GM12878 (cell line): ENCODE results near the gene IGFLR1. TPM values are rescaled to one million over a fixed set of nuclear protein-coding genes. Genes with fewer than 3 reads are reported as not detected.

ENCODE experiments used
- ATAC-seq: fragments of 200-7000 bp; cut with Tn5 transposase; 3 replicates; pipeline ENCODE4 v1.9.1; 2020; ENCODE audit warnings: mild to moderate bottlenecking, moderate library complexity
- BruUV-seq: library from RNA; stranded (reverse); fragments of 400-500 nt; replicated peaks from 2 replicates; lab custom pipeline; 2021; lab: Mats Ljungman, UMichigan
- CTCF ChIA-PET: fragments of 300-600 bp; sonication (Branson Sonifier 250); formaldehyde crosslinking; extraction: SDS; loops from one replicate; lab custom pipeline; 2021; ENCODE audit warnings: inconsistent platforms; lab: Yijun Ruan, JAX
- POLR2A ChIA-PET: fragments of 350-600 bp; formaldehyde crosslinking; extraction: SDS; loops from one replicate; lab custom pipeline; 2021; ENCODE audit warnings: inconsistent platforms; lab: Charles Lee
- RAD21 ChIA-PET: fragments of 300-600 bp; sonication (Branson Sonifier 250); formaldehyde crosslinking; loops from one replicate; lab custom pipeline; 2023; ENCODE audit warnings: antibody characterized with exemption; ENCODE audit not compliant: unreplicated experiment; lab: Charles Lee
- SMC1A ChIA-PET: fragments of 300-600 bp; sonication (Branson Sonifier 250); formaldehyde crosslinking; loops from one replicate; lab custom pipeline; 2023; ENCODE audit not compliant: unreplicated experiment, uncharacterized antibody; lab: Charles Lee
- DNase-seq: peaks from one replicate; pipeline ENCODE4 v3.0.0-alpha.2; 2011; ENCODE audit warnings: low read depth, low spot score
- FAIRE-seq: peaks from 3 replicates; lab custom pipeline; 2011; peaks lifted over from hg19 to GRCh38; lab: Jason Lieb, UNC
- H2AFZ ChIP-seq: 2 replicates; pipeline ENCODE4 v1.6.0; 2011; ENCODE audit warnings: low read depth, low read length, control low read depth; ENCODE audit not compliant: control insufficient read depth
- H3K27ac ChIP-seq: 2 replicates; pipeline ENCODE4 v1.5.1; 2011; ENCODE audit warnings: control low read depth; ENCODE audit not compliant: control insufficient read depth, insufficient read depth
- H3K27me3 ChIP-seq, 2 experiments: replicated peaks in 1 of 2; 2 replicates each; pipeline versions ENCODE4 v1.6.0 to v1.6.1; 2011; ENCODE audit warnings: low read length in 1 of 2; ENCODE audit not compliant: control insufficient read depth in 2 of 2, insufficient read depth in 2 of 2
- H3K36me3 ChIP-seq, 2 experiments: 2 replicates each; pipeline ENCODE4 v1.5.1; 2011; ENCODE audit warnings: low read length in 1 of 2; ENCODE audit not compliant: control insufficient read depth in 2 of 2, insufficient read depth in 2 of 2
- H3K4me1 ChIP-seq: 2 replicates; pipeline ENCODE4 v1.6.1; 2011; ENCODE audit warnings: mild to moderate bottlenecking, low read length, moderate library complexity, mixed read lengths; ENCODE audit not compliant: control insufficient read depth, insufficient read depth
- H3K4me2 ChIP-seq: 2 replicates; pipeline ENCODE4 v1.6.0; 2011; ENCODE audit warnings: control low read depth; ENCODE audit not compliant: control insufficient read depth, insufficient read depth
- H3K4me3 ChIP-seq: fragments of 200-600 bp; sonication (generic); 2 replicates; pipeline ENCODE4 v1.5.1; 2016
- H3K79me2 ChIP-seq: 2 replicates; pipeline ENCODE4 v1.6.0; 2011; ENCODE audit warnings: low read length; ENCODE audit not compliant: control insufficient read depth, insufficient read depth
- H3K9ac ChIP-seq: 2 replicates; pipeline ENCODE4 v1.8.0; 2011; ENCODE audit warnings: low read length, control low read depth, mixed read lengths; ENCODE audit not compliant: control insufficient read depth, insufficient read depth
- H3K9me3 ChIP-seq: replicated peaks from 3 replicates; pipeline ENCODE4 v1.5.1; 2011; ENCODE audit warnings: mild to moderate bottlenecking, low read length; ENCODE audit not compliant: control insufficient read depth, insufficient read depth
- H4K20me1 ChIP-seq: 2 replicates; pipeline ENCODE4 v1.6.0; 2011; ENCODE audit not compliant: control insufficient read depth, insufficient read depth
- ASH2L ChIP-seq: fragments of 300-600, 200-600 bp; sonication (generic); IDR thresholded peaks from 2 replicates; pipeline ENCODE4 v1.6.1; 2017; ENCODE audit warnings: low read depth, mild to moderate bottlenecking, borderline replicate concordance
- E2F4 ChIP-seq: IDR thresholded peaks from 2 replicates; pipeline ENCODE4 v1.6.1; 2012; ENCODE audit warnings: low read depth, low read length, improper control_type of control experiment
- GABPA ChIP-seq: IDR thresholded peaks from 2 replicates; pipeline ENCODE4 v1.6.1; 2014; ENCODE audit warnings: antibody characterized with exemption, low read depth, mild to moderate bottlenecking, inconsistent platforms
- KAT2A ChIP-seq: conservative IDR thresholded peaks from 2 replicates; pipeline ENCODE4 v1.6.1; 2011; ENCODE audit warnings: low read depth, low read length; ENCODE audit not compliant: control insufficient read depth
- RAD21 ChIP-seq: IDR thresholded peaks from 2 replicates; pipeline ENCODE4 v1.6.1; 2011; ENCODE audit warnings: mild to moderate bottlenecking, low read depth, low read length, moderate library complexity; ENCODE audit not compliant: insufficient read depth
- SIN3A ChIP-seq: IDR thresholded peaks from 2 replicates; pipeline ENCODE4 v1.6.1; 2012; ENCODE audit warnings: low read depth, low read length, improper control_type of control experiment
- SMAD5 ChIP-seq: IDR thresholded peaks from 2 replicates; pipeline ENCODE4 v1.6.1; 2016; ENCODE audit warnings: antibody characterized with exemption, low read depth
- SMC3 ChIP-seq: IDR thresholded peaks from 2 replicates; pipeline ENCODE4 v1.6.1; 2011; ENCODE audit warnings: low read length, improper control_type of control experiment, borderline replicate concordance
- STAT3 ChIP-seq: IDR thresholded peaks from 2 replicates; pipeline ENCODE4 v1.6.1; 2011; ENCODE audit warnings: low read depth, low read length, improper control_type of control experiment
- TARDBP ChIP-seq: IDR thresholded peaks from 2 replicates; pipeline ENCODE4 v1.6.1; 2016; ENCODE audit warnings: borderline replicate concordance
- USF1 ChIP-seq: IDR thresholded peaks from 2 replicates; pipeline ENCODE4 v1.6.1; 2011; ENCODE audit warnings: borderline replicate concordance, low read depth, mild to moderate bottlenecking, moderate library complexity, mixed read lengths, low read length; ENCODE audit not compliant: insufficient read depth; ENCODE audit errors: extremely low read length
- ZNF274 ChIP-seq: IDR thresholded peaks from one replicate; pipeline ENCODE4 v1.8.0; 2011; ENCODE audit not compliant: insufficient read length, insufficient read depth
- ZNF622 ChIP-seq: fragments of 450-650 bp; IDR thresholded peaks from 2 replicates; pipeline ENCODE4 v1.6.1; 2017; ENCODE audit warnings: mild to moderate bottlenecking, inconsistent platforms
- WGBS: methylation state at CpG from one replicate; pipeline ENCODE4 v1.1.6; 2016; ENCODE audit warnings: low lambda C conversion rate; ENCODE audit not compliant: insufficient replicate concordance, insufficient coverage; ENCODE audit errors: missing lambda C conversion rate; 5-methylcytosine and 5-hydroxymethylcytosine counted together
- in situ Hi-C: fragments of 300-500 bp; cut with MboI; formaldehyde crosslinking; loops from 9 replicates; pipeline ENCODE4 v1.14.3; 2018; ENCODE audit warnings: mixed read lengths
- intact Hi-C: fragments of 100-400 bp; cut with micrococcal nuclease; formaldehyde crosslinking; loops from one replicate; pipeline ENCODE4 v1.14.2; 2022; ENCODE audit not compliant: unreplicated experiment
- polyA plus RNA-seq, 11 experiments: library from polyadenylated mRNA; depleted of rRNA in 4 of 11; unstranded in 6 of 11; stranded (reverse) in 5 of 11; fragments of >200 nt; fragmentation: Nextera tagmentation in 4 of 11; fragmentation: Illumina TruSeq in 1 of 11; extraction: Ambion mirVana in 4 of 11; extraction: Trizol in 1 of 11; gene quantifications; 1 replicate in 1 of 11; 2 replicates in 10 of 11; pipeline versions ENCODE4 v1.2.1 to v1.2.3, GENCODE V29; 2011 to 2016; ENCODE audit warnings: inconsistent platforms in 2 of 11, missing spikeins in 2 of 11, low read depth in 1 of 11
- total RNA-seq, 4 experiments: library from RNA; depleted of rRNA in 3 of 4; stranded (reverse); fragments of >200 nt in 3 of 4; fragmentation: Illumina TruSeq in 1 of 4; extraction: Trizol in 1 of 4; gene quantifications; 2 replicates each; pipeline versions ENCODE4 v1.2.1 to v1.2.3, GENCODE V29; 2013 to 2021
- TF ChIP-seq, protein P1 (sequence below): IDR thresholded peaks from 2 replicates; pipeline ENCODE4 v1.6.1; 2011; ENCODE audit warnings: mild to moderate bottlenecking, low read depth, low read length, moderate library complexity; ENCODE audit not compliant: insufficient replicate concordance
- TF ChIP-seq, protein P2 (sequence below): IDR thresholded peaks from 2 replicates; pipeline ENCODE4 v1.6.1; 2011; ENCODE audit warnings: low read depth, mild to moderate bottlenecking, low read length, moderate library complexity, borderline replicate concordance; ENCODE audit errors: extremely low read depth

IGFLR1 gene
- total and polyA plus RNA-seq, 10 of the 15 experiments (the other 5 are each of a cell fraction or from before 2014, with no cell fraction given), result 2.5 to 39.9 (median 24.8) TPM

DNA sequence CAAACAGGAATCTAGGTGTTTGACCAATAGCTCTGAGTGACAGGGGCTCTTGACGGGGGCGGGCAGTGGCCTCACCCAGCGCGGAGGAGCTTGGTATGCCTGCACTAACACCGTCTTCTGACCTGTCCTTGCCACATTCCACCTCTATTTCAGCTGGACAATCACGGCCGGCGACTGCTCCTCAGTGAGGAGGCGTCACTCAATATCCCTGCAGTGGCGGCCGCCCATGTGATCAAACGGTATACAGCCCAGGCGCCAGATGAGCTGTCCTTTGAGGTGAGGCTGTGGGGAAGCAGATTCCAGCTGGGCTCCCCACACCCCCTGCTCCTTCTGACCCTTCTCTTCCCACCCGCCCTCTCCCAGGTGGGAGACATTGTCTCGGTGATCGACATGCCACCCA is 37.8 kb upstream of the IGFLR1 start (continued):
- TF ChIP-seq USF1 (no peak), SMC3 (no peak), E2F4 (no peak), SIN3A (no peak), ZNF274 (no peak), ASH2L (no peak), SMAD5 (no peak), RAD21 (no peak)
- TF ChIP-seq, all 136 proteins: peak for 0

GRCh38 chr19:35779033-35779432 is 36.8 kb upstream of the IGFLR1 start:
- no peak for FAIRE-seq
- Histone ChIP-seq H3K9me3 (no peaks in the 10 kb centered on the region), H3K4me3 (no peak overlapping the region), H4K20me1 (no peaks in the 10 kb centered on the region), H2AFZ (no peak overlapping the region), H3K4me1 (no peaks in the 10 kb centered on the region), H3K79me2 (no peaks in the 10 kb centered on the region), H3K4me2 (no peak overlapping the region), H3K27ac (no peak overlapping the region), H3K9ac (no peak overlapping the region), H3K27me3 (no peaks in the 10 kb centered on the region), H3K36me3 (no peaks in the 10 kb centered on the region; a peak in 1 of 4 replicates)
- no peak for ATAC-seq
- 62% methylated on average over 8 of the region's 8 CpGs for WGBS
- ChIA-PET CTCF (interaction anchor here (1.2 kb wide), 1 partner anchor 85 kb away, joined by 3 read pairs; no protein-coding TSS in a partner anchor), POLR2A (no interaction called here), SMC1A (no interaction called here), RAD21 (no interaction called here)
- no TSS peak for BruUV-seq
- in situ Hi-C loops (no loop called here), intact Hi-C loops (no loop called here)
- TF ChIP-seq STAT3, result no peak
- TF ChIP-seq KAT2A, result no peak
- TF ChIP-seq, protein P1, sequence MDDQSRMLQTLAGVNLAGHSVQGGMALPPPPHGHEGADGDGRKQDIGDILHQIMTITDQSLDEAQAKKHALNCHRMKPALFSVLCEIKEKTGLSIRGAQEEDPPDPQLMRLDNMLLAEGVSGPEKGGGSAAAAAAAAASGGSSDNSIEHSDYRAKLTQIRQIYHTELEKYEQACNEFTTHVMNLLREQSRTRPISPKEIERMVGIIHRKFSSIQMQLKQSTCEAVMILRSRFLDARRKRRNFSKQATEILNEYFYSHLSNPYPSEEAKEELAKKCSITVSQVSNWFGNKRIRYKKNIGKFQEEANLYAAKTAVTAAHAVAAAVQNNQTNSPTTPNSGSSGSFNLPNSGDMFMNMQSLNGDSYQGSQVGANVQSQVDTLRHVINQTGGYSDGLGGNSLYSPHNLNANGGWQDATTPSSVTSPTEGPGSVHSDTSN, result no peak
- no peak for TF ChIP-seq TARDBP
- no peak for TF ChIP-seq ZNF622
- TF ChIP-seq GABPA, result no peak
- TF ChIP-seq, protein P2, sequence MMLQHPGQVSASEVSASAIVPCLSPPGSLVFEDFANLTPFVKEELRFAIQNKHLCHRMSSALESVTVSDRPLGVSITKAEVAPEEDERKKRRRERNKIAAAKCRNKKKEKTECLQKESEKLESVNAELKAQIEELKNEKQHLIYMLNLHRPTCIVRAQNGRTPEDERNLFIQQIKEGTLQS, result no peak
- no peak for DNase-seq
